WTC11 (cell line): ENCODE results near the gene OR8U1. TPM values are rescaled to one million over a fixed set of nuclear protein-coding genes. Genes with fewer than 3 reads are reported as not detected.

ENCODE experiments used
- total RNA-seq: library from RNA; stranded (reverse); gene quantifications from 3 replicates; pipeline ENCODE4 v1.2.3, GENCODE V29; 2021

Gene OR8U1
- total RNA-seq, 1 experiment from 2014 or later = not detected

Other genes with a start within 250 kb of the OR8U1 start
- not detected in 3 replicates for gene OR8J3, start 235.4 kb upstream of the OR8U1 start, total RNA-seq
- not detected in 3 replicates for gene OR8K5, start 215.3 kb upstream of the OR8U1 start, total RNA-seq
- gene OR5J2, start 199.0 kb upstream of the OR8U1 start, total RNA-seq = not detected in 3 replicates
- gene OR5T2, start 141.4 kb upstream of the OR8U1 start, total RNA-seq = not detected in 3 replicates
- gene OR5T3, start 123.4 kb upstream of the OR8U1 start, total RNA-seq = not detected in 3 replicates
- gene OR5T1, start 101.5 kb upstream of the OR8U1 start, total RNA-seq = not detected in 3 replicates
- gene OR8H1, start 83.4 kb upstream of the OR8U1 start, total RNA-seq = not detected in 3 replicates
- not detected in 3 replicates for gene OR8K3, start 60.5 kb upstream of the OR8U1 start, total RNA-seq
- gene OR8K1, start 29.6 kb upstream of the OR8U1 start, total RNA-seq = not detected in 3 replicates
- not detected in 3 replicates for gene OR8J1, start 21.3 kb upstream of the OR8U1 start, total RNA-seq
- gene OR5AL1, start 37.1 kb downstream of the OR8U1 start, total RNA-seq = not detected in 3 replicates
- gene OR5M3, start 97.7 kb downstream of the OR8U1 start, total RNA-seq = not detected in 3 replicates
- not detected in 3 replicates for gene OR5M8, start 115.7 kb downstream of the OR8U1 start, total RNA-seq
- gene OR5M11, start 167.6 kb downstream of the OR8U1 start, total RNA-seq = not detected in 3 replicates
- not detected in 3 replicates for gene OR5M10, start 202.1 kb downstream of the OR8U1 start, total RNA-seq
- not detected in 3 replicates for gene OR5M1, start 239.2 kb downstream of the OR8U1 start, total RNA-seq